NCI-H748 treated with DMSO at 0.1 percent for 48 hours (cell line): Measurements from ENCODE around the gene GLCE.
"Not testable (repeated sequence)": the region's sequence is repeated elsewhere in the genome, so short reads cannot be mapped to it uniquely, and the experiment has no call there.

Experiments
- DNase-seq: peaks from one replicate; lab custom pipeline; 2025; lab: John Stamatoyannopoulos, UW

GLCE gene

GRCh38 chr15:69161079-69161877 is 843 bp downstream of the GLCE start:
- DNase-seq = peak; percentile 22

- DNase-seq = no peak
Observed at GRCh38 chr15:69161878-69162213, 1.4 kb downstream of the GLCE start.

GRCh38 chr15:69163141-69163669 is 2.8 kb downstream of the GLCE start:
- DNase-seq = no peak

- DNase-seq = no peak
Observed at GRCh38 chr15:69164807-69165636, 4.6 kb downstream of the GLCE start.

GRCh38 chr15:69165637-69166025 is 5.2 kb downstream of the GLCE start:
- DNase-seq = no peak

GRCh38 chr15:69167218-69167846 is 6.9 kb downstream of the GLCE start:
- DNase-seq = no peak

GRCh38 chr15:69168361-69168760 is 7.9 kb downstream of the GLCE start:
- DNase-seq = not testable (repeated sequence)

- not testable (repeated sequence) for DNase-seq
Observed at GRCh38 chr15:69169540-69169939, 9.1 kb downstream of the GLCE start.

- DNase-seq = peak; percentile 2
Observed at GRCh38 chr15:69170597-69170996, 10.2 kb downstream of the GLCE start.

GRCh38 chr15:69172847-69173246 is 12.4 kb downstream of the GLCE start:
- DNase-seq = peak; percentile 4

- DNase-seq = no peak
Observed at GRCh38 chr15:69175536-69175935, 15.1 kb downstream of the GLCE start.

- no peak for DNase-seq
Observed at GRCh38 chr15:69181424-69181823, 21.0 kb downstream of the GLCE start.

- no peak for DNase-seq
Observed at GRCh38 chr15:69185216-69185615, 24.8 kb downstream of the GLCE start.

GRCh38 chr15:69185706-69186105 is 25.3 kb downstream of the GLCE start:
- no peak for DNase-seq

- no peak for DNase-seq
Observed at GRCh38 chr15:69189157-69189556, 28.7 kb downstream of the GLCE start.

- no peak for DNase-seq
Observed at GRCh38 chr15:69190091-69190490, 29.7 kb downstream of the GLCE start.

- no peak for DNase-seq
Observed at GRCh38 chr15:69190504-69190903, 30.1 kb downstream of the GLCE start.

- no peak for DNase-seq
Observed at GRCh38 chr15:69194025-69194827, 33.8 kb downstream of the GLCE start.

- no peak for DNase-seq
Observed at GRCh38 chr15:69194854-69195253, 34.4 kb downstream of the GLCE start.

GRCh38 chr15:69200832-69201745 is 40.7 kb downstream of the GLCE start:
- no peak for DNase-seq

GRCh38 chr15:69206079-69206478 is 45.6 kb downstream of the GLCE start:
- DNase-seq = no peak
